ENCODE results near the gene CACNG7.

CACNG7 gene

GRCh38 chr19:53983457-53984289 is 74.6 kb downstream of the CACNG7 start:
- DNase-seq (ENCODE audit: low read depth in 2 of 2): no peak

DNA sequence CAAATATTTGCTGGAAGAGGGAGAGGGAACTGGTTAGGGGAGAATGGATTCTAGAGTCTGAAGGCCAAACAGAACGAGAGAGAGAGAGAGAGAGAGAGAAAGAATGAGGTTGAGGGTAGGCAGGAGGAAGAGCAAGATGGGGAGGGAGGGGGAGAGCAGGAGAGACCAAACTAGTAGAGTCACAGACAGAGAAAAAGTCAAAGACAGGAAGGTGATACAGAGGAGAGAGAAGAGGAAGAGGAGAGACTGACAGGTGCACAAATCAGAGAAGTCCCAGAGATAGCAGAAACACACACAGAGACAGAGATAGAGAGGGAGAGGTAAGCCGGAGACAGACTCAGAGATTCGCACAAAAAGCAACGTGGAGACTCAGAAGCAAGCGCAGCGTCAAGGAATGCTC is 76.8 kb downstream of the CACNG7 start:
- DNase-seq (ENCODE audit: low read depth in 2 of 2): no peak

DNA sequence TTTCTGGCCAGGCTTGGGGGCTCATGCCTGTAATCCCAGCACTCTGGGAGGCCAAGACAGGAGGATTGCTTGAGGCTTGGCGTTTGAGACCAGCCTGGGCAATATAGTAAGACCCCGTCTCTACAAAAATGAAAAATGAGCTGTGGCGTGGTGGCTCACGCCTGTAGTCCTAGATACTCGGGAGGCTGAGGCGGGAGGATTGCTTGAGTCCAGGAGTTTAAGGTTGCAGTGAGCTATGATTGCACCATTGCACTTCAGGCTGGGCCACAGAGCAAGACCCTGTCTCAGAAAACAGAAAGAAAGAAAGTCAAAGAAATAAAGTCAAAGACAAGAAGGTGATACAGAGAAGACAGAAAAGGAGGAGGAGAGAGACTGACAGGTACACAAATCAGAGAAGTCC is 79.9 kb downstream of the CACNG7 start:
- no peak for DNase-seq (ENCODE audit: low read depth in 2 of 2)

DNA sequence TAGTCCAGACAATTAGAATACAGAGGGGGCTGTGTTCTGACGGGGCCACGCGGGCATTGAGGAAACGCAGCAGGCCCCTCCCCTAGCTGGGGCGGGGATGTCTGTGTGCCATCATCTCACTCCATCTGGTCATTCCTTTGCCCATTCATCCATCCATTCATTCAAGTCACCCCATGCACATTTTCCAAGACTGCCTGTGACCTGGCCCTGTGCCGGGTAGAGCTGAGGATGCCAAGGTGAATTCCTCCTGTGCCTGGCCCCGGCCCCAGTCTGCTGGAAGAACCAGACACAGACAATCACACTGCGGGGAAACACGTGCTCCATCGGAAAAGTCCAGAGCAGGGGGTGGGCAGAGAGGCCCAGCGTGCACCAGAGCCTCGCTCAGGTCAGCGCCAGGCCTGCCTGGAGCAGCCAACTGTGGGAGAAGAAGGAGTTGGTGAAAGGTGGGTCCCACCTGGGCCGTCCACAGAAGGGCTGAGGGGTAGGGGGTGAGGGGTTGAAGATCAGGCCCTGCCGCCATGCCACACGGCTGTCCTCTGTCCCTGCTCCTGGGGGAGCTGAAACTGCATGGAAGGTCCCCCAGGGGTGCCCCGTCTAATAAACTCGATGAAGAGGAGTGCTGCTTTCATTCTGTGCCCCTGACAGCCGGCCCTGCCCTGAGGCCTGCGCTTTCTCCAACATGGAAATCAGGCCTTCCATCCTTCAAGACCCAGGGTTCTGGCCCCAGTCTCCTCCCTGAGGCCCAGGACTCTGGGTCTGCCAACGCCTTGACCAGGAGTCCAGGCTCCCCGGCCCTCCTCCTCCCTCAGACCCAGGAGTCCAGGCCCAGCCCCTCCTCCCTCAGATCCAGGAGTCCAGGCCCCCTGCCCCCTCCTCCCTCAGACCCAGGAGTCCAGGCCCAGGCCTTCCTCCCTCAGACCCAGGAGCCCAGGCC is 80.8 kb downstream of the CACNG7 start:
- no peak for DNase-seq (ENCODE audit: low read depth in 2 of 2)

DNA sequence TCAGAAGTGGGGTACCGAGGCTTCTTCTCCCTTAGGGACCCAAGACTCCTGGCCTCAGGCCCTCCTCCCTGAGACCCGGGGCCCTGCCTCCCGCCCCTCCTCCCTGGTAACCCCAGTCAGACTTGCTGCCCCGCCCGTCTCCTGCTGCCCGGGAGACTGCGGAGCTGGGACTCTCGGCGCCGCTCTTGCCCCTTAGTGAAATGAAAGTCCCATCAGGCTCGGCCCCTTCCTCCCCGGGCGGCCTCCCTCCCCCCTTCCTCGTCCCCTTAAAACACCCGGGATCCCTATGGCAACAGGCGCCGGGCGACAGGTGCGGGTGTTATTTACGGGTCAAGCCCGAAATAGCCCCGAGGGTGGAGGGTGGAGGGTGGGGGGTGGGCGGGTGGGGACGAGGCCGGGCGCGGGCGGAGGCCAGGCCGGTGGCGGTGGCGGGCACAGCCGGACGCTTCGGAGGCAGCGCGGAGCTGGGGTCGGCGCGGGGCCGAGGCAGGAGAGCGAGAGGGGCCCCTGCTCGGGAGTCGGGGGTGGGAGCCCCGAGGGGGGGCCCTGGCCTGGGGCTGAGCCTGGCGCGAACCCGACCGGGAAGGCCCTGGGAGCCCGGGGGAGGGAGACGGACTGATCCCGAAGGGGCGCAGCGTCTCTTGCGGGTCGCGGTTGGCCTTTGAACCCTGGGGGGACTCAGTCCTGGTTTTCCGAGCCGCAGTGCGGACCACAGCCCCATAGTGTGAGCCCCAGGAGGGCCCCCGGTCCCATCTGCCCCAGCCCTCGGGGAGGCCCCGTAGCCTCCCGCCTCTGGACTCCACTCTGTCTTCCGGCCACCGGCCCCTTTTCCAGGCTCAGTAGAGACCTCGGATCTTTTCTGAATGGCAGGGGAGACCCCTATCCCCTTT is 82.4 kb downstream of the CACNG7 start, which contains the start of gene CACNG6:
CACNG6 (plus strand) TSS at position 414 of the 890 bp plus-strand sequence. CDS start 1,241 bp downstream, outside the sequence.
- DNase-seq (ENCODE audit: low read depth in 2 of 2): no peak

DNA sequence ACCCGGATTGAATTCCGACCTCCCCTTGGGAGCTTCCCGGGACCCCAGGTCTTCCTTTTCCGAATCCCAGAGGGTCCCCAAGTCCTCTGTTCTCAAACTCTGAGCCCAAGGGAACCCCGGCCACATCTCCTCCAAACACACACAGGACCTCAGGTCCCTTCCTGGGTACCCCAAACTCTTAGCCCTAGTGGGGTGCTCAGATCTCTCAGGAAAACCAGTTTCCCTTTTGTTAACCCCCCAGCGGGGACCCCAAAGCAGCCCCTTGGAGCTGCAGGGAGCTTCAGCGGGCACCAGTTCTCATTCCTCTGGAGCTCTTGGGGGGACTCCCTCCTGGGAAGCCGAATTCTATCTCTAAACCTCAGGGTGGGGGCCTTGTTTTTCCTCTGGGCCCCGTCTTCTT is 83.1 kb downstream of the CACNG7 start:
- DNase-seq (ENCODE audit: low read depth in 2 of 2): no peak

- no peak for DNase-seq (ENCODE audit: low read depth in 2 of 2)
These were observed 83.7 kb downstream of the CACNG7 start for GRCh38 chr19:53992815-53993214.

DNA sequence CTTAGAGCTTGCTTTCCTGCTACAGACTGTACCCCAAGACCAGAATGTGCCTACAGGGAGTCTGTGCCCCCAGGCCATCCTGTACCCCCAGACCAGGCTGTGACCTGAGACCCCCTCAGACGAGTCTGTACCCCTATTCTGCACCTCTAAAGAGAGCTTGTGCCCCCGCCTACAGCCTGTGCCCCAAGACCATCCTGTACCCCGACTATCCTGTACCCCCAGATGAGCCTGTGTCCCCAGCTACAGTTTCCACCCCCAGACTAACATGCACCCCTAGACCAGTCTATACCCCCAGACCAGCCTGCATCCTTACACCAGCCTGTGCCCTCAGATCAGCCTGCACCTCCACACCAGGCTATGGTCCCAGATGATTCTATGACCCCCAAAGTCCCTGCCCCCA is 84.4 kb downstream of the CACNG7 start:
- DNase-seq (ENCODE audit: low read depth in 2 of 2): no peak
